Stimulated activated CD4-positive, alpha-beta T cell treated with anti-CD3 and anti-CD28 coated beads, Interleukin-2, amount 100 ng/mL, for 4 hours (primary cell): ENCODE measurements around the gene C19orf12.

Experiments
- DNase-seq: peaks from one replicate; pipeline ENCODE4 v3.0.0-alpha.2; 2020; ENCODE audit warnings: low read depth

The C19orf12 gene

GRCh38 chr19:29714953-29715700 is at the start of gene C19orf12:
Gene C19orf12, minus strand, starts transcription at chr19:29715261. Its CDS starts 6,848 bp downstream, at chr19:29708413.
- DNase-seq = peak; percentile 38

DNA sequence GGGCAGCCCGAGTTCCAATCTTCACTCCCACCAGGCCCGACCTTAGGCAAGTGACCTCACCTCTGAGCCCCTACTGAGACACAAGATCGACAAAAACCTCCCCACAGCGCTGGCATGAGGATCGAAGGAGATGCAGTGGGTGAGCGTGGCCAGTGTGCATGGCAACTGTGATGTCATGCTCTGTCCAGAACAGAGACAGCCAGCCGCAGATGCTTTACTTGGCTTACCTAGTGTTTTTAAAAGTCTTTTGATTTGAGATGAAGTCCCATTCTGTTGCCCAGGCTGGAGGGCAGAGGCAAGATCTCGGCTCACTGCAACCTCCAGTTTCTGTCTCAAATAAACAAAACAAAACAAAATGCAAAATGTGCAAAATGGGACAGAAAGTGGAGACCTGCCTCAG is 49.3 kb upstream of the C19orf12 start:
- DNase-seq = no peak

DNA sequence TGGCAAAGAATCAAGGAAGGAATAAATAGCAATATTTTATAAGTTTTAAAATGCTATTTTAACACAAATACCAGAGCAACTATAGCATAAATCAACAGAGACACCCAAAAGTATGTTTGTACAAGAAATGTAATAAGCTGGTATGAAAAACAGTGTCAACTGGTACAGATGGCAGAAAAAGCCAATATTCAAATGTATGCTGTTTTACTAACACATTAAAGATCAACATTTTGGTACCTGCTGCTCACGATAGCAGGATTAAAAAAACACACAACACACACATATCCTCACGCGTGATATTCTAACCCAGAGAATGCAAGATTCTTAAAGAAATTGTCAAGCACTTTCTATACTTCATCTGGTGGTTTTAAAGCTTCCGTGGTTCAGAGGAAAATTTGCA is 48.1 kb upstream of the C19orf12 start:
- DNase-seq = no peak

GRCh38 chr19:29761575-29762232 is 46.6 kb upstream of the C19orf12 start:
- DNase-seq = no peak

GRCh38 chr19:29760752-29761502 is 45.9 kb upstream of the C19orf12 start:
- no peak for DNase-seq

DNA sequence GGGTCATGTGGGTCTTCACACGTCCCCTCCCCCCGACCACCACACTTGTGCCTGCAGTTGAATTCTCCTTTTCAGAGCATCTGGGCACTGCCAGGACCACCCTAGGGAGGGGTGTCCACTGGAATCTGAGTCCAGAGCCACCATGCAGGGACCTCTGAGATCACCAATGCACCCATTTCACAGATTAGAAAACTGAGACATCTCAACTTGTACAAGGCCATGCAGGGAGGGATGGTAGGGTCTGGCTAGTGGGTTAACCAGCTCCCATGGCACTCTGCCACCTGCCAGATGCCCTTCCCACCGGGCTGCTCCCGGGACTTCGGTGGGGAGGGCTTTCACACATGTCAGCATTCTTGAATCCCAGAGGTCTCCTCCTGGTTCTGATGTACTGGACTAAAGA is 44.3 kb upstream of the C19orf12 start:
- DNase-seq = no peak

- DNase-seq = no peak
These were observed 43.8 kb upstream of the C19orf12 start for GRCh38 chr19:29758863-29759262.

- DNase-seq = no peak
These were observed 42.5 kb upstream of the C19orf12 start for GRCh38 chr19:29757551-29757950.

GRCh38 chr19:29753934-29754305 is 38.9 kb upstream of the C19orf12 start:
- no peak for DNase-seq

GRCh38 chr19:29753190-29753933 is 38.3 kb upstream of the C19orf12 start:
- no peak for DNase-seq

DNA sequence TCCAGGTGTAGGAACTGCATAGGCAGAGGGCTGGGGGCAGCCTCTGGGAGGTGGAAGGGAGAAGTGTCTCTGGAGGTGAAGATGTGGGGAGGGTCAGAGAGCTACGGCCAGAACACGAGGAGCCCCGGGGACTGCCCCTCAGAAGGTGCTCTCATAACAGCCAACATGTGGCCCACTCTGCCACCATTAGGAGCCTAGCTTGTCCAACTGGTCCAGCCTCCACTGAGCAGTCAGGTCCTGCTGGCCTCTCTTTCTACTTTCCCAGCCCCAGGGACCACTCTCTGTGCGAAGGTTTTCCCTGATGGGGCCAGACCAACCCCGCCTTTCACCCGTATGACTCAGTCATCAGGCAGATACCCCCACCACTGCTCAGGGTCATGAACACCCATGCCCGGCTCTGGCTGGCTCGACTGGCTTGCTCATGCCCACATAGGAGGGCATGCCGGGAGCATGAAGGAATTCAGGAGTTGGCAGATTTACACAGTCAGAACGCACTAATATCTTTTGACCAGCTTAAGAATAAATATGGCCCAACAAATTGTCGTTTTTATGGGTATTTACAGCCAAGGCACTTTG is 37.5 kb upstream of the C19orf12 start:
- no peak for DNase-seq

DNA sequence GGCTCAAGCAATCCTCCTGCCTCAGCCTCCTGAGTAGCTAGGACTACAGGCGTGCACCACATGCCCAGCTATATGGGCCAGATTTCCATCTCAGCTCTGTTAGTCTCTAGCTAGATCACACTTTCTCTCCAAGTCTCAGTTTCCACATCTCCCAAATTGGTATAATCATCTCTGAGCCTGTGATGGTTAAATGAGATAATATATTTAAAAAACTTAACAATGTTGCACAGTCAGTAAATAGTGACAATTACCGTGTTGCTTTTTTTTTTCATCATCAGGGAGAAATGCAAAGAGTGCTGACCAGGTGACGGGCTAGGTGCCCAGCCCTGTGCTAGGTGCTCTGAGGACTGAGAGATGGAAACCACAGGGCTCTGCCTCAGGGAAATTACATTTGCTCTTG is 36.9 kb upstream of the C19orf12 start:
- no peak for DNase-seq

DNA sequence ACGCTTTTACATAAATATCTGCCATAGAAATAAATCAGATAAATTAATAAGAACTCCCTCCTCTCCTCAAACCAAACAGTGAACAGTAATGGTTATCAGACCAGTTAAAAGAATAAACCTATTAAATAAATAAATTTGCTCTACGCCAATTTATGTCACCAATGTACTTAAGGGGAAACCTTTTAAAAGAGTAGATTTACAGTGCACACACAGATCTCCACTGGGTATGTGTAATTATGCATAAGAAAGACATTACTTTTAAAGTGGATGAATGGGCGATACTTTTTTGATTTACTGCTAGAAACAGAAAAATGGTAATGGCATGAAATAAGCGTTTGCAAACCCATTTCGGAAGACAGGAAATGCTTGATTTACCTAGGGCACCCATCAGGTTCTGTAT is 34.9 kb upstream of the C19orf12 start:
- DNase-seq = no peak

DNA sequence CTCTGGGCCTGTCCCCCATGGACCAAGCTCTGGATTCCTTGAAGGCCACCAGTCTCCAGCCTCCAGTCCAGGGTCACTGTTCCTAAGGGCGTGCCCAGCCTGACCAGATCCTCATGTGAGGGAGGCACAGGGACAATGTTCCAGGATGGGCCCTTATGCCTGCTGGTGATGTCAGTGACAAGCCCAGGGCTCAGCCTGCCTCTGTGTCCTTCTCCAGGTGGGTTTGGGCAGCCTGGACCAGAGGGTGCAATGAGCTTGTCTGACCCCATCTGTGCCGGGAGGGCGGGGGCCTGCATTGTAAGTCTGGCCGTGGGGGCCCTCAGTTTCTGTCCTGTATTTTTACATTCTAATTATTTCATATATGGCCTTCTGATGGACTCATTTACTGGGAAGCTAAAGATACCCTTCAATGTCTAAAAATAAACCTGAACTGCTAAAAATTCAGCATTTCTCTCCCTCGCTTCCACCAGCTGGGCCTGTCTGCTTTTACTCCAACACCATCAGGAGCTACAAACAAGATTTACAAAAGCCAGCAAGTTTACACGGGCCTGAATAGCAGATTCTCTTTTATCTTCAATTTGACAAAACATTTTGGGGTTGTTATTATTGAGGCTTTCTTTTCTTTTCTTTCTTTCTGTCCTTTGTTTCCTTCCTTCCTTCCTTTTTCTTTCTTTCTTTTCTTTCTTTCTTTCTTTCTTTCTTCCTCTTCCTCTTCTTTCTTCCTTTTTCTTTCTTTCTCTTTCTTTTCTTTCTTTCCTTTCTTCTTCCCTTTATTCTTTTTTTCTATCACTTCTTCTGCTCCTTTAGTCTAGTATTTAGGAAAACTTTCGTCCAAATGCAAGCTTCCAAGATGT is 34.2 kb upstream of the C19orf12 start:
- DNase-seq = no peak

- DNase-seq = no peak
These were observed 30.2 kb upstream of the C19orf12 start for GRCh38 chr19:29745253-29745652.

DNA sequence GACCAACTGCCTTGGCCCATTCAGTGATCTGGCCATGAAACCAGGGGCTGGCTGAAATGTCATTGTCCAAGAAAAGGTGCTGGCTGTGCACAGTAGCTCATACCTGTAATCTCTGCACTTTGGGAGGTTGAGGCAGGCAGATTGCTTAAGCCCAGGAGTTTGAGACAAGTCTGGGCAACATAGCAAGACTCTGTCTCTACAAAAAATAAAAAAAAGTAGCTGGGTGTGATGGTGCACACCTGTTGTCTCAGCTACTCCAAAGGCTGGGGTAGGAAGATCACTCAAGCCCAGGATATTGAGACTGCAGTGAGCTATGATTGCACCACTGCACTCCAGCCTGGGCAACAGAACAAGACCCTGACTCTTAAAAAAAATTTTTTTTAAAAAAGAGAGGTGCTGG is 28.6 kb upstream of the C19orf12 start:
- no peak for DNase-seq

- DNase-seq = no peak
These were observed 26.7 kb upstream of the C19orf12 start for GRCh38 chr19:29741776-29742175.

DNA sequence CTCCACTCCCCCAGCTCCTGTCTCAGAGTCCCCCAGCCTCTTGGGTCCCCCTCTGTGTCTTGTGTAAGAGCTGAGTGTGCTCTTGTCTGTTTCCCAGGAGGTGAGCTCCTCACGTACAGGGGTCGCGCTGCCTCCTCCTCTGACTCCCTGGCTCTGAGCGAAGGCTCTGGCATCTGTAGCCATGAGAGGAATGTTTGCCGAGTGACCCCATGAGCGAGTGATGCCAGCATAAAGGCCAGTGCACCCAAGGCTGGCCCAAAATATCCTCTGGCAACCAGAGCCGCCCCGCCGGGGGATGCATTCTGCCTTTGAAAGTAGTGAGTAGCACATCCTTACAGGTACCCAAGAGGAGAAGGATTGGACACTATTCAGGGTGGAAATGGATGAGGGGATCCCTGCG is 26.2 kb upstream of the C19orf12 start:
- no peak for DNase-seq

DNA sequence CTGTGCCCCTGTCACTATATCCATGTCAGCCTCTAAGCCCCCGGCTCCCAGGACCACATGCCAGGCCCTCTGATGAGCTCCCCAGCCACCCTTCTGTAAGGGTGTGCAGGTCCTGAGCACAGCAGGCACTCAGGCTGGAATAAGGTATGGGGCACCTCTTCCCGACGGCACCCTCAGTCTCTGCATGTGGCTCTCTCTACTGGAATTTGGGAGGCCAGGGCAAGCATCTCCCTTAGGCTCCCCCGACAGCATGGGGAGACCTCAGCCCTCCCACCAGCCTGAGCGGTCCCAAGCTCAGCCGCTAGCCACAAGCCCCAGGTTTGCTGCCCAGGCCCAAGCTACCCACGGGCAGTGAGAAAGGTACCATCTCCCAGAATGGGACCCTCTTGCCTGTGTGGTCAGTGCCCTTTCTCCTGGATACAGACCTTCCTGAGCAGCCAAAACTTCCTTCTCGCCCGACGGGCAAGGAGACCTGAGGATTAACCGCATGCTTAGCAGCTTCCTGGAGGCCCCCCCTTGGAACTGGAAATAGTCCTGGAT is 22.5 kb upstream of the C19orf12 start:
- DNase-seq = no peak

GRCh38 chr19:29735829-29736228 is 20.8 kb upstream of the C19orf12 start:
- no peak for DNase-seq

- DNase-seq = no peak
These were observed 16.3 kb upstream of the C19orf12 start for GRCh38 chr19:29731331-29731850.
